Measurements from ENCODE around the gene SCARB1.

SCARB1 gene

DNA sequence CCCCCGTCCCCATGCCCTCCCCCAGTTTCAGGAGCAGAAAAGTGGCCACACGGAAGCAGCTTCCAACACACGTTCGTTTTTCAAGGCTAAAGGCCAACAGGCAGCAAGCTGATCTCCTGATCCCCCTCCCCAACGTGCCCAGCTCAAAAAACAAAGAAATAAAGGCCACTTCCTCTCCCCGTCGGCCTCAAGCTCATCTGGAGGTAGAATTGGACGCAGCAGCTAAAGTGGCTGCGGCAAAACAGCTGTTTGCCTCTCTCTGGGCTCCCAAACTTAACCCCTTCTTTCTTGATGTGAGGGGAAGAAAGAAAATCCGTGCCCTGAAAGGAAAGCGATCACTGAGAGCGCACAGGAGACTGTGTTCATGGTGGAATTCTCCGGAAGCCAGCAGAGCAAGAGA is 66.3 kb downstream of the SCARB1 start:
- H3K36me3 ChIP-seq: peaks cover 3% of the 10 kb centered on the region
- H3K4me3 ChIP-seq (ENCODE audit: low read depth, low read length): no peak overlapping the region
- H3K27ac ChIP-seq: no peak overlapping the region
- DNase-seq: no peak
- no peaks in the 10 kb centered on the region for H3K9me3 ChIP-seq (ENCODE audit: severe bottlenecking)
- TF ChIP-seq, protein P1, sequence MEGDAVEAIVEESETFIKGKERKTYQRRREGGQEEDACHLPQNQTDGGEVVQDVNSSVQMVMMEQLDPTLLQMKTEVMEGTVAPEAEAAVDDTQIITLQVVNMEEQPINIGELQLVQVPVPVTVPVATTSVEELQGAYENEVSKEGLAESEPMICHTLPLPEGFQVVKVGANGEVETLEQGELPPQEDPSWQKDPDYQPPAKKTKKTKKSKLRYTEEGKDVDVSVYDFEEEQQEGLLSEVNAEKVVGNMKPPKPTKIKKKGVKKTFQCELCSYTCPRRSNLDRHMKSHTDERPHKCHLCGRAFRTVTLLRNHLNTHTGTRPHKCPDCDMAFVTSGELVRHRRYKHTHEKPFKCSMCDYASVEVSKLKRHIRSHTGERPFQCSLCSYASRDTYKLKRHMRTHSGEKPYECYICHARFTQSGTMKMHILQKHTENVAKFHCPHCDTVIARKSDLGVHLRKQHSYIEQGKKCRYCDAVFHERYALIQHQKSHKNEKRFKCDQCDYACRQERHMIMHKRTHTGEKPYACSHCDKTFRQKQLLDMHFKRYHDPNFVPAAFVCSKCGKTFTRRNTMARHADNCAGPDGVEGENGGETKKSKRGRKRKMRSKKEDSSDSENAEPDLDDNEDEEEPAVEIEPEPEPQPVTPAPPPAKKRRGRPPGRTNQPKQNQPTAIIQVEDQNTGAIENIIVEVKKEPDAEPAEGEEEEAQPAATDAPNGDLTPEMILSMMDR (IDR thresholded peaks at IDR 0.05; ENCODE audit: low read depth, low read length): no peak
- no peaks in the 10 kb centered on the region for H3K27me3 ChIP-seq (ENCODE audit: insufficient read depth, low read depth, severe bottlenecking)

DNA sequence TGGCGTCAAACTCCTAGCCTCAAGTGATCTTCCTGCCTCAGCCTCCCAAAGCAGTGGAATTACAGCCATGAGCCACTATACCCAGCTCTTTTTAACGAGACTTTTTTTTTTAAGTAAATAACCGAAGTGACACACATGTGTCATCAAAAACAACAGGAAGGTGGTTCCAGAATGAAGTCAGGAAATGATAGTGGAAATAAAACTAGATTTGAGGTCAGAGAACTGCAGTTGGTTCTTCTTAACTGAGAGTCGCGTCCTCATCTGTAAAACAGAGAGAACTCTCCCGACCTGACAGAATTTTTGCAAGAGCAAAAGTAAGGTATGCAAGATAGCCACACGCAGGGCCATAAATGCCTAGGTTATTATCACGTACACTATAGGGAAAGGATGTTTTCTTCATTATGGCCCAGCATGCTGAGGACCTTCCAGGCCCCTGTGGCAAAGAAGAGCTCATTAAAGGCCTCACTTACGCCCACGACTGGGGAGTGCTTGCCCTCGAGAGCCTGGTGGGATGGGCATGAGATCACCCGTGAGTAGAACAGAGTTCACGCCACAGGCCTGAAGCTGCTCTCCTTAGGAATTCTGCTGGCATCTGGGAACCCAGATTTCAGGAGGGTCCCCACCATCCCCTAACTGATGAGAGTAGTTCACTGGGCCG is 67.2 kb downstream of the SCARB1 start:
- H3K27ac ChIP-seq: no peak overlapping the region
- peaks cover 3% of the 10 kb centered on the region; the same call in 1 of the 2 replicates for H3K36me3 ChIP-seq
- no peaks in the 10 kb centered on the region for H3K9me3 ChIP-seq (ENCODE audit: severe bottlenecking)
- no peak overlapping the region for H3K4me3 ChIP-seq (ENCODE audit: low read depth, low read length)
- no peak for DNase-seq
- TF ChIP-seq, protein P1 (IDR thresholded peaks at IDR 0.05; ENCODE audit: low read depth, low read length): no peak
- H3K27me3 ChIP-seq (ENCODE audit: insufficient read depth, low read depth, severe bottlenecking): no peaks in the 10 kb centered on the region

DNA sequence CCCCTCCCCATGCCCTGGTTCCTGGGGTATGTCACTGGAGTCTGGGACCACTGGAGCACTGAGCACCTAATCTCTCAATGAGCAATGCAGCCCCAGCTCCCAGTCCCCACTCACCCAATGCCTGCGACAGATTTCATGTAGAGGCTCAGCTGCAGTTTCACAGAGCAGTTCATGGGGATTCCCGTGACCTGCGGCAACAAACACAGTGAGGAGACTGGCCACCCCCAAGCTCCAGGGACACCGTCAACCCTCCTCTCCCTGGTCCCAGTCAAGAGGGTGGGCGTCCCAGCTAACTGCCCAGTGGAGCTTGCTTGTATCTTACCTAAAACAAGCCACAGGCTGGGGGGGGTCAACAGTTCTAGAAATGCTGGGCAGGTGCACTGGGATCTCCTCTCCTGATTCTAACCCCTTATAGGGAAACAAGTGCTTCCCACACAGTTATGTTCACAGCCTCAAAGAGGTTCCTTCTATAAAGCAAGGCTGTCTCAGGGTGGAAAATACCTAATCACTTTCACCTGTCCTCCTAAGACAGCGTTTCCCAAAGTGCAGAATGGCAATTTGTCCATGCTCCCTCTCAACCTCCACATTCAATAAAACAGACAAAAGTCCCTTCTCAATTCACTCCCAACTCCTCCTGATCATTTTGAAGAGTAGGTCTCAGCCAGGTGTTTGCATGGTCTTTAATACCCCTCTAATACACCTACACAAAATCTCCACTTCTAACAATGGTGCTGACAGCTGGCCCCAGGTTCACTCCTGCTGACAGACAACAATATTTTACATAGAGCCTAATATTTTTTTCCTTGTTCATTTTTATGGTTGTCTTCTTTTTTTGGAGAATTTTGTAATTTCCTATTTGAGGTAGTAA is 68.3 kb downstream of the SCARB1 start:
- no peak overlapping the region for H3K4me3 ChIP-seq (ENCODE audit: low read depth, low read length)
- peaks cover 3% of the 10 kb centered on the region; the same call in 1 of the 2 replicates for H3K36me3 ChIP-seq
- H3K27ac ChIP-seq: no peak overlapping the region
- DNase-seq: no peak
- H3K9me3 ChIP-seq (ENCODE audit: severe bottlenecking): no peaks in the 10 kb centered on the region
- no peaks in the 10 kb centered on the region for H3K27me3 ChIP-seq (ENCODE audit: insufficient read depth, low read depth, severe bottlenecking)
- TF ChIP-seq, protein P1 (IDR thresholded peaks at IDR 0.05; ENCODE audit: low read depth, low read length): no peak

DNA sequence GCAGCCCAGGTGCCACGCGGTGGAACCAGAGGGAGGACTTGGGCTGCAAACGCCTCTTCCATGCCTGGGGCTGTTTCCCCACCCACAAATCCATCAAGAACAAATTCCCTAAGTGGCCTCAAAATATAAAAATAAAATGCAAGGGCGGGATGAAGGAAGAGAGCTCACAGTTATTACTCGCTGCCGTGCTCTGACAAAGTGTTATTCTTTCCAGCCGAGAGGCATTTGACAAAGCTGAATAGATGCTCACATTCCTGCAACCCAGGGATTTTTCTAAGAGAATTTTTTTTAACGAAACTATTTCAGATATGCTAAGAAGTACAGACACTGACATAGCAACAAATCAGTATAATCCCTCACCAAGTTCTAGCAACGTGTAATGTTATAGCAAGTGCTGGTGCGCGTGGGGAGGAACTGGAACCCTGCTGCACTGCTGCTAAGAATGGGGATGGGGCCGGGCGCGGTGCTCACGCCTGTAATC is 70.7 kb downstream of the SCARB1 start:
- no peaks in the 10 kb centered on the region for H3K9me3 ChIP-seq (ENCODE audit: severe bottlenecking)
- peaks cover 2% of the 10 kb centered on the region; the same call in 1 of the 2 replicates for H3K36me3 ChIP-seq
- no peak overlapping the region for H3K27ac ChIP-seq
- no peaks in the 10 kb centered on the region for H3K27me3 ChIP-seq (ENCODE audit: insufficient read depth, low read depth, severe bottlenecking)
- DNase-seq: no peak
- no peak overlapping the region for H3K4me3 ChIP-seq (ENCODE audit: low read depth, low read length)
- TF ChIP-seq, protein P1 (IDR thresholded peaks at IDR 0.05; ENCODE audit: low read depth, low read length): no peak

DNA sequence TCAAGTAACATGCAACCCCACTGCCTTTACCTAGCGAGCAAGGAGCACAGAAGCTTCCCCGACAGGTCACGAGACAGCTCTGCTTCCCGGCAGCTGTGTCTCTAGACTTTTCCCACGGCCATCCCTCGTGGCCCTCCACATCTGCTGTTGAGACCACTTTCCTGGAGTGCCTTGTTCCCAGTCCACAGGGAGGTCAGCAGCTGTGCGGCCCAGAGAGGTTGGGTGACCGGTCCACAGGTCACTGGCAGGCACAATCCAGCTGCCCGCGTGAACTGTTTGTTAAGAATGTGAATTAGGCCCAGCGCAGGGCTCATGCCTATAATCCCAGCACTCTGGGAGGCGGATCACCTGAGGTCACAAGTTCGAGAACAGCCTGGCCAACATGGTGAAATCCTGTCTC is 71.5 kb downstream of the SCARB1 start:
- TF ChIP-seq, protein P1 (IDR thresholded peaks at IDR 0.05; ENCODE audit: low read depth, low read length): no peak
- no peaks in the 10 kb centered on the region; the same call in 1 of the 2 replicates for H3K36me3 ChIP-seq
- no peak overlapping the region for H3K27ac ChIP-seq
- no peak for DNase-seq
- no peaks in the 10 kb centered on the region for H3K27me3 ChIP-seq (ENCODE audit: insufficient read depth, low read depth, severe bottlenecking)
- no peak overlapping the region for H3K4me3 ChIP-seq (ENCODE audit: low read depth, low read length)
- no peaks in the 10 kb centered on the region for H3K9me3 ChIP-seq (ENCODE audit: severe bottlenecking)

Data from WERI-Rb-1 (cell line).